ENCODE data around the gene COL28A1.

- no peak for TF ChIP-seq CTCF (IDR thresholded peaks at IDR 0.05)
- TF ChIP-seq EP300 (IDR thresholded peaks at IDR 0.05) = no peak
- TF ChIP-seq POLR2A (IDR thresholded peaks at IDR 0.05; ENCODE audit: low read depth) = no peak
- no peak for TF ChIP-seq POLR2AphosphoS5 (IDR thresholded peaks at IDR 0.05)
These were observed 12.7 kb upstream of the COL28A1 start for GRCh38 chr7:7548407-7548806.
